ENCODE measurements around the gene DPYSL5. TPM values are rescaled to one million over a fixed set of nuclear protein-coding genes. Genes with fewer than 3 reads are reported as not detected.

The DPYSL5 gene
- polyA plus RNA-seq, 3 donors: not detected

- Mint-ChIP-seq H3K4me3 (no peak overlapping the region), H3K27me3 (ENCODE audit: low read depth in 3 of 3) (peaks cover 31 to 52% (median 46%) of the 10 kb centered on the region in 3 donors), H3K9me3 (peaks cover 0 to 2% (median 0%) of the 10 kb centered on the region in 7 donors), H3K36me3 (no peaks in the 10 kb centered on the region), H3K4me1 (no peaks in the 10 kb centered on the region), H3K27ac (no peak overlapping the region)
- Histone ChIP-seq H3K27ac (ENCODE audit: low read depth in 1 of 2, low read length in 2 of 2) (no peak overlapping the region), H3K36me3 (replicated peaks in 1 of 2; ENCODE audit: control insufficient read depth in 1 of 2, insufficient read depth in 2 of 2, low read length in 2 of 2) (no peaks in the 10 kb centered on the region), H4K20me1 (ENCODE audit: insufficient read depth, low read length) (no peaks in the 10 kb centered on the region), H2AFZ (ENCODE audit: insufficient read depth, low read depth, low read length, poor library complexity, severe bottlenecking) (no peak overlapping the region), H3K27me3 (ENCODE audit: control insufficient read depth in 2 of 2, insufficient read depth in 2 of 2, low read length in 2 of 2) (peaks cover 15 to 21% of the 10 kb centered on the region in 2 donors), H3K79me2 (ENCODE audit: insufficient read depth, low read length) (no peaks in the 10 kb centered on the region), H3K9me3 (replicated peaks in 1 of 2; ENCODE audit: control insufficient read depth in 1 of 2, insufficient read depth in 1 of 2, low read length in 2 of 2) (no peaks in the 10 kb centered on the region), H3K4me2 (replicated peaks; ENCODE audit: extremely low read depth, low read length, poor library complexity, severe bottlenecking) (no peak overlapping the region), H3K4me3 (replicated peaks in 1 of 3; ENCODE audit: low read depth in 2 of 3, low read length in 3 of 3) (no peak overlapping the region), H3K4me1 (ENCODE audit: control insufficient read depth in 1 of 2, insufficient read depth in 2 of 2, low read length in 2 of 2) (no peaks in the 10 kb centered on the region), H3K9ac (ENCODE audit: insufficient read depth, low read length, poor library complexity, severe bottlenecking) (no peak overlapping the region)
- intact Hi-C loops (cut with micrococcal nuclease): no loop called here
- no peak for TF ChIP-seq CTCF (IDR thresholded peaks at IDR 0.05)
- WGBS (ENCODE audit: insufficient coverage): 88% methylated on average over 4 of the region's 4 CpGs
- no peak for DNase-seq
Observed at GRCh38 chr2:26840937-26841610, 6.9 kb upstream of the DPYSL5 start.

GRCh38 chr2:26843041-26843440 lies 4.9 kb upstream of the DPYSL5 start:
- peaks cover 25 to 32% of the 10 kb centered on the region in 2 donors for H3K27me3 ChIP-seq (ENCODE audit: control insufficient read depth in 2 of 2, insufficient read depth in 2 of 2, low read length in 2 of 2)
- H3K4me1 Mint-ChIP-seq: peaks cover 9% of the 10 kb centered on the region
- H3K4me3 Mint-ChIP-seq: no peak overlapping the region
- H3K9me3 ChIP-seq (replicated peaks in 1 of 2; ENCODE audit: control insufficient read depth in 1 of 2, insufficient read depth in 1 of 2, low read length in 2 of 2): no peaks in the 10 kb centered on the region
- intact Hi-C loops (cut with micrococcal nuclease): no loop called here
- no peak overlapping the region for H3K4me2 ChIP-seq (replicated peaks; ENCODE audit: extremely low read depth, low read length, poor library complexity, severe bottlenecking)
- H3K4me1 ChIP-seq (ENCODE audit: control insufficient read depth in 1 of 2, insufficient read depth in 2 of 2, low read length in 2 of 2): peaks cover 3 to 8% of the 10 kb centered on the region in 2 donors
- peaks cover 0 to 8% (median 0%) of the 10 kb centered on the region in 7 donors for H3K9me3 Mint-ChIP-seq
- no peak overlapping the region for H3K27ac ChIP-seq (ENCODE audit: low read depth in 1 of 2, low read length in 2 of 2)
- WGBS (ENCODE audit: insufficient coverage): 78% methylated on average over 2 of the region's 4 CpGs
- H3K9ac ChIP-seq (ENCODE audit: insufficient read depth, low read length, poor library complexity, severe bottlenecking): no peak overlapping the region
- H3K4me3 ChIP-seq (replicated peaks in 1 of 3; ENCODE audit: low read depth in 2 of 3, low read length in 3 of 3): no peak overlapping the region
- no peaks in the 10 kb centered on the region for H3K79me2 ChIP-seq (ENCODE audit: insufficient read depth, low read length)
- no peaks in the 10 kb centered on the region for H3K36me3 Mint-ChIP-seq
- TF ChIP-seq CTCF (IDR thresholded peaks at IDR 0.05): no peak
- no peak for DNase-seq
- H3K36me3 ChIP-seq (replicated peaks in 1 of 2; ENCODE audit: control insufficient read depth in 1 of 2, insufficient read depth in 2 of 2, low read length in 2 of 2): no peaks in the 10 kb centered on the region
- no peaks in the 10 kb centered on the region for H4K20me1 ChIP-seq (ENCODE audit: insufficient read depth, low read length)
- H3K27ac Mint-ChIP-seq: no peak overlapping the region
- H2AFZ ChIP-seq (ENCODE audit: insufficient read depth, low read depth, low read length, poor library complexity, severe bottlenecking): no peak overlapping the region
- peaks cover 39 to 66% (median 51%) of the 10 kb centered on the region in 3 donors for H3K27me3 Mint-ChIP-seq (ENCODE audit: low read depth in 3 of 3)

Data from CD14-positive monocyte (primary cell).